ENCODE data around the gene DRC7. TPM values are rescaled to one million over a fixed set of nuclear protein-coding genes. Genes with fewer than 3 reads are reported as not detected.

Gene DRC7
- total RNA-seq, 1 experiment from 2014 or later, result not detected

- H3K4me3 Mint-ChIP-seq, result no peak overlapping the region
- no peak overlapping the region for H3K27ac Mint-ChIP-seq
- no peaks in the 10 kb centered on the region for H3K9me3 Mint-ChIP-seq
- H3K27me3 Mint-ChIP-seq (ENCODE audit: low read depth), result no peaks in the 10 kb centered on the region
- CTCF ChIA-PET, result interaction anchor here (2.3 kb wide), 1 partner anchor 26 kb away, joined by 7 read pairs; no protein-coding TSS in a partner anchor
- POLR2A ChIA-PET, result no interaction called here
- H3K4me1 Mint-ChIP-seq, result peaks cover 17% of the 10 kb centered on the region
- no peak for TF ChIP-seq NFYB (CRISPR knock-in tag; conservative IDR thresholded peaks at IDR 0.05; ENCODE audit: low read depth)
- no peak for TF ChIP-seq EMX1 (CRISPR knock-in tag; IDR thresholded peaks at IDR 0.05)
- no peak for TF ChIP-seq NR1H2 (CRISPR knock-in tag; IDR thresholded peaks at IDR 0.05)
- no peak for TF ChIP-seq ATF6 (CRISPR knock-in tag; IDR thresholded peaks at IDR 0.05)
- no peak for TF ChIP-seq ATF1 (CRISPR knock-in tag; IDR thresholded peaks at IDR 0.05)
- no peak for TF ChIP-seq JUN (CRISPR knock-in tag; IDR thresholded peaks at IDR 0.05)
- no peaks in the 10 kb centered on the region for H3K36me3 Mint-ChIP-seq
- DNase-seq (ENCODE audit: low spot score) (no peak), ATAC-seq (no peak)
Measured at GRCh38 chr16:57693550-57693949, 1.1 kb upstream of the DRC7 start.

- Mint-ChIP-seq H3K4me3 (no peak overlapping the region; the same call in 1 of the 2 replicates), H3K27me3 (ENCODE audit: low read depth) (no peaks in the 10 kb centered on the region), H3K4me1 (peaks cover 14% of the 10 kb centered on the region), H3K9me3 (no peaks in the 10 kb centered on the region), H3K27ac (no peak overlapping the region), H3K36me3 (no peaks in the 10 kb centered on the region)
- ChIA-PET POLR2A (interaction anchor here (0.7 kb wide), 1 partner anchor 191 kb away, joined by 4 read pairs; no protein-coding TSS in a partner anchor), CTCF (interaction anchor here (0.6 to 2.3 kb wide), 2 partner anchors 25 to 27 kb away, joined by 3 to 7 read pairs; no protein-coding TSS in a partner anchor)
- TF ChIP-seq ATF2 (CRISPR knock-in tag; IDR thresholded peaks at IDR 0.05; ENCODE audit: borderline replicate concordance, low read depth) (no peak), ZNF416 (CRISPR knock-in tag; IDR thresholded peaks at IDR 0.05) (no peak), KAT7 (CRISPR knock-in tag; IDR thresholded peaks at IDR 0.05; ENCODE audit: borderline replicate concordance) (no peak), ETV6 (CRISPR knock-in tag; IDR thresholded peaks at IDR 0.05) (no peak), ZNF512 (CRISPR knock-in tag; IDR thresholded peaks at IDR 0.05; ENCODE audit: borderline replicate concordance) (no peak), JUN (CRISPR knock-in tag; IDR thresholded peaks at IDR 0.05) (no peak), ELF4 (CRISPR knock-in tag; IDR thresholded peaks at IDR 0.05; ENCODE audit: low read depth) (no peak), ATF3 (CRISPR knock-in tag; conservative IDR thresholded peaks at IDR 0.05) (no peak), ZBTB43 (CRISPR knock-in tag; IDR thresholded peaks at IDR 0.05) (no peak), AFF4 (CRISPR knock-in tag; IDR thresholded peaks at IDR 0.05; ENCODE audit: borderline replicate concordance) (no peak), CTCF (IDR thresholded peaks at IDR 0.05) (no peak), ZNF317 (CRISPR knock-in tag; IDR thresholded peaks at IDR 0.05; ENCODE audit: borderline replicate concordance, low read depth) (no peak), RORB (CRISPR knock-in tag; IDR thresholded peaks at IDR 0.05) (no peak), ZNF396 (CRISPR knock-in tag; IDR thresholded peaks at IDR 0.05; ENCODE audit: borderline replicate concordance) (no peak), NR1H2 (CRISPR knock-in tag; IDR thresholded peaks at IDR 0.05) (no peak)
- DNase-seq (ENCODE audit: low spot score) (no peak), ATAC-seq (no peak)
Measured at GRCh38 chr16:57694231-57694724, 328 bp upstream of the DRC7 start.

Data from WTC11 (cell line).